ENCODE results near the gene POU2F2.

Gene POU2F2

GRCh38 chr19:42126574-42126973 lies 5.7 kb downstream of the POU2F2 start:
- DNase-seq = no peak

- DNase-seq = no peak
Observed at GRCh38 chr19:42125536-42125935, 6.7 kb downstream of the POU2F2 start.

GRCh38 chr19:42124386-42124901 lies 7.8 kb downstream of the POU2F2 start:
- DNase-seq = no peak

- no peak for DNase-seq
Observed at GRCh38 chr19:42123765-42124164, 8.5 kb downstream of the POU2F2 start.

GRCh38 chr19:42122691-42123607 lies 9.3 kb downstream of the POU2F2 start:
- DNase-seq = no peak

GRCh38 chr19:42121656-42122069 lies 10.6 kb downstream of the POU2F2 start:
- peak in 26 of 56 donors; percentile 2 to 48 (median 13) for DNase-seq

GRCh38 chr19:42121036-42121621 lies 11.1 kb downstream of the POU2F2 start:
- DNase-seq = no peak

GRCh38 chr19:42120276-42120980 lies 11.8 kb downstream of the POU2F2 start:
- no peak for DNase-seq

- DNase-seq = no peak
Observed at GRCh38 chr19:42117076-42117475, 15.2 kb downstream of the POU2F2 start.

- no peak for DNase-seq
Observed at GRCh38 chr19:42116308-42117075, 15.8 kb downstream of the POU2F2 start.

GRCh38 chr19:42115705-42116104 lies 16.5 kb downstream of the POU2F2 start:
- DNase-seq = no peak

GRCh38 chr19:42115219-42115618 lies 17.0 kb downstream of the POU2F2 start:
- DNase-seq = no peak

GRCh38 chr19:42114412-42114811 lies 17.8 kb downstream of the POU2F2 start:
- no peak for DNase-seq

GRCh38 chr19:42113641-42114348 lies 18.5 kb downstream of the POU2F2 start:
- no peak for DNase-seq

GRCh38 chr19:42111811-42112210 lies 20.4 kb downstream of the POU2F2 start:
- DNase-seq = no peak

- no peak for DNase-seq
Observed at GRCh38 chr19:42111384-42111783, 20.9 kb downstream of the POU2F2 start.

GRCh38 chr19:42110658-42111057 lies 21.6 kb downstream of the POU2F2 start:
- no peak for DNase-seq

GRCh38 chr19:42109896-42110295 lies 22.4 kb downstream of the POU2F2 start:
- no peak for DNase-seq

GRCh38 chr19:42108527-42109389 lies 23.5 kb downstream of the POU2F2 start:
- peak in 34 of 56 donors; percentile 10 to 75 (median 33) for DNase-seq
